Spleen (tissue), 7 donors: ENCODE data around the gene CCDC50.

Experiments used
- CTCF ChIP-seq, 11 experiments: fragments of 200-600 bp in 7 of 11; fragments of 450-650 bp in 4 of 11; sonication (generic) in 4 of 11; IDR thresholded peaks in 8 of 11; conservative IDR thresholded peaks in 3 of 11; 1 replicate in 7 of 11; 2 replicates in 4 of 11; pipeline versions ENCODE4 v1.4.0 to v1.8.0; 2016 to 2021; ENCODE audit warnings: antibody characterized with exemption in 11 of 11, inconsistent platforms in 4 of 11, mild to moderate bottlenecking in 1 of 11
- POLR2A ChIP-seq, 3 donors: fragments of 450-650 bp; IDR thresholded peaks; one replicate each; pipeline ENCODE4 v1.5.1; 2017; ENCODE audit warnings: antibody characterized with exemption in 3 of 3, mild to moderate bottlenecking in 1 of 3
- POLR2AphosphoS5 ChIP-seq, 3 donors: sonication (generic); formaldehyde crosslinking; IDR thresholded peaks; one replicate each; pipeline ENCODE4 v1.5.1; 2017; ENCODE audit warnings: antibody characterized with exemption in 3 of 3
- donor health status: DM: no; HTN: no; CAD: no; lungs with moderate emphysema.
- donor health status: DM: no; HTN: no; CAD: no.
- donor health status: DM: no; HTN: no; CAD: no.

GRCh38 chr3:191300422-191300821 lies 28.8 kb upstream of the CCDC50 start:
- no peak for TF ChIP-seq POLR2AphosphoS5 (IDR thresholded peaks at IDR 0.05)
- TF ChIP-seq CTCF (IDR thresholded peaks at IDR 0.05 in 8 of 11, conservative IDR thresholded peaks at IDR 0.05 in 3 of 11): no peak
- TF ChIP-seq POLR2A (IDR thresholded peaks at IDR 0.05): no peak
